Cardiac septum (tissue), 1 donor: ENCODE data around the gene GRIK3. TPM values are rescaled to one million over a fixed set of nuclear protein-coding genes. Genes with fewer than 3 reads are reported as not detected.

Source experiments
- DNase-seq: peaks from one replicate; pipeline ENCODE4 v3.0.0-alpha.2; 2020; ENCODE audit warnings: low spot score
- intact Hi-C: fragments of 100-400 bp; cut with DNase I; formaldehyde crosslinking; loops from one replicate; pipeline ENCODE4 v1.14.0; 2022
- total RNA-seq: library from RNA; stranded (reverse); fragmentation: NEBNext Ultra II Directional; extraction: Animal tissue kit (Norgen Biotek cat#: 25700); gene quantifications from one replicate; pipeline ENCODE4 v1.2.1, GENCODE V29; 2021
- donor health status: DM: no; HTN: no; CAD: no.

Gene GRIK3
- total RNA-seq, 1 donor from 2014 or later: 0.08 TPM

GRCh38 chr1:36888811-36889477, 145.4 kb downstream of the GRIK3 start:
- intact Hi-C loops: no loop called here
- no peak for DNase-seq

DNA sequence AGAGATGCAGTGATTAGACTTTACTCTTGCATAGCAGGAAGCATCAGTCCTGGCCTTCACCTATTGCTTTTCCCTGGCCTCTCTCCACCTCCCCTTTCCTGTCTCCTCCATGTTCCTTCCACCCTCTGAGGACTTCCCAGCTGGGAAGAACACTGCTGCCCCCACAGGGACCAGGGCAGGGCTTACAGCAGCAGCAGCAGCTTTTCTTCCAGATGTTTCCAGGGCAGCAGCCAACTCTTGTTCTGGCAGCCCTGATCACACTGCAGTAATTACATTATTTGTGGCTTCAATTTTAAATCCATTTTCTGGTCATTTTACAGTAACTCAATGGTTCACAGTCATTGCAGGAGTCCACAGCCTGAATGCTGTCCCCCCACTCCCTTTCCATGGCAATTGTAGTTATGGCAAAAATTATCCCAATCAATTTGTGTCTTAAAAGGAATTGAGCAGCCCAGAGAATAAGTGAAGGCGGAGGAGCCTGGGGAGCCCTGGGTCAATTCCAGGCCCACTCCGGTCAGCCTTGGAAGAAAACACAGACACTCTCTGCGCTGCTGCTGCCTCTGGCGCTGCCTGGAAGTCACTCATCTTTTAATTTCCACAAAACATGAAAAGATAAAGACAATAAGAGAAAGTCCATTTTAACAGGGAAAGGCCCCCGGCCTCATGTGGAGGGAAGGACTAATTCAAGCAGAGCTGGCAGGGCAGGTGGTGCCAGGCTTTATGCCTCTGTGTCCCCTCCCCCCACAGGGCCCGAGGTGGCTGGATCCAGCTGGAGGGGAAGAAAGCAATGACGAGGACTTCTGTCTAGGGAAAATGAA, 148.6 kb downstream of the GRIK3 start:
- no peak for DNase-seq
- intact Hi-C loops: no loop called here

GRCh38 chr1:36884801-36885200, 149.5 kb downstream of the GRIK3 start:
- DNase-seq: no peak
- intact Hi-C loops: no loop called here

GRCh38 chr1:36884029-36884701, 150.2 kb downstream of the GRIK3 start:
- DNase-seq: no peak
- intact Hi-C loops: no loop called here

DNA sequence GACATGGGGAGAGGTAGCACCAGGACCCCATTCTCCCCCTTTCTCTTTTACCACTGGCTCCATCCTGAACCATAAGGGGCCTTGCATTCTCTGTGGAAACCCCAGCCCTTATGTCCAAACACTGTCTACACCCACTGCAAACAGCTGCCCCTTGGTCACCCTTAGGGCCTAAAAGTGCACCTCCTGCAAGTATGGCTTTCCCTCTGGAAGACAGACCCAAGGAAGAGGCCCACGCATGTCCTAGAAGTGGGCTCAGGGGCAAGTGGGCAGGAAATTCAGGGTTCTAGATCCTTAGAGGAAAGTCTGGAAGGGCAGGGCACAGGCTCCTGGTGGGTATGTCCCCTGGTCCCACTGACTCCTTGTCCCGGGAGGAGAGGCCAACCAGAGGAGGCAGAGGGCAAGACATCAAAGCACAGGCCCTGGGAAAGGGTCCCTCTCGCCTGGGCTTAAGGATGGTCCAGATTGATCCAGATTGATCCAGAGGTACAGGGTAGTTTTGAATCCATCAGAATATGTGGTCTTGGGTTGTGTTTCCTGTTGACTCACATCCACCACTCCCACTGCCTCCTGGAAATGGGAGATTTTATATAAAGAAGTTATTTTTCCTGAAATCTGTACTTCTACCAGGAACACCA, 150.9 kb downstream of the GRIK3 start:
- intact Hi-C loops: no loop called here
- DNase-seq: peak; percentile 10

- DNase-seq: no peak
- intact Hi-C loops: no loop called here
Measured at GRCh38 chr1:36882536-36883285, 151.6 kb downstream of the GRIK3 start.

DNA sequence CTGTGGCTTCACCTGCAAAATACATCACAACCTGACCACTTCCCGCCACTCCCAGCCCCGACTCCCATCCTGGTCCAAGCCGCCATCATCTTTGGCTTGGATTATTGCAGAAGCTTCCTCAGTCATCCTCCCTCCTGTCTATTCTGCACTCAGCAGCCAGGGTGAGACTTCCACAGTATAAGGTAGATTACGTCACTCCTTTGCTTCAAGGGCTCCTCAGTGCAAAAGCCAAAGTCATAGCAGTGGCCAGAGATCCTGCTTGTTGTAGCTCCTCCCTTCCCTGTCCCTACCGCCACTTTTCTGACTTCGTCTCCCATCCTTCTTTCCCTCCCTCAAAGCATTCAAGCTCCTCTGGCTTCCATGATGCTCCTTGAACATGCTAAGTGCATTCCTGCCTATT, 152.8 kb downstream of the GRIK3 start:
- DNase-seq: no peak
- intact Hi-C loops: no loop called here

GRCh38 chr1:36881068-36881405, 153.3 kb downstream of the GRIK3 start:
- intact Hi-C loops: no loop called here

GRCh38 chr1:36880155-36881067, 153.9 kb downstream of the GRIK3 start:
- intact Hi-C loops: no loop called here
- DNase-seq: peak; percentile 69

More at GRCh38 chr1:36881068-36881405, 153.3 kb downstream of the GRIK3 start:
- no peak for DNase-seq

GRCh38 chr1:36879613-36880012, 154.7 kb downstream of the GRIK3 start:
- intact Hi-C loops: no loop called here
- peak; percentile 58 for DNase-seq

GRCh38 chr1:36876990-36877389, 157.3 kb downstream of the GRIK3 start:
- intact Hi-C loops: no loop called here
- peak; percentile 59 for DNase-seq

- intact Hi-C loops: no loop called here
Measured at GRCh38 chr1:36874271-36875060, 159.8 kb downstream of the GRIK3 start.

DNA sequence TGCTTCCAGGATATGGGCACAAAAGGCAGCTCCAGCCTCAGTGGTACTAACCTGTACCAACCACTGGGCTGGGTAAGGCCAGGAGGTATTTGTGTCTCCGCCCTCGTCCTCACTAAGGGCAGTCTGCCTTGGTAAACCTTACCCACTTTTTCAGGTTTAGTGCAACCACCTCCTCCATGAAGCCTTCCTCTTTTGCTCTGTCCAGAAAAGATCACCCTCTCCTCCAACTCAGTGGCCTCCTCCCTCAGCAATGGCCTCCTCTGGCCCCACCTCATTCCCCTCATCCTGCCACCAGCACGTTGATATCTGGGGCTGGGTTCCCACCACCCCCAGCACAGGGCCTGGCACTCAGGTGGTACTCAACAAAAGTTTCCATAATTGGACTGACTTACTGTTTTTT, 161.5 kb downstream of the GRIK3 start:
- peak; percentile 10 for DNase-seq
- intact Hi-C loops: no loop called here

More at GRCh38 chr1:36874271-36875060, 159.8 kb downstream of the GRIK3 start:
- peak; percentile 20 for DNase-seq

DNA sequence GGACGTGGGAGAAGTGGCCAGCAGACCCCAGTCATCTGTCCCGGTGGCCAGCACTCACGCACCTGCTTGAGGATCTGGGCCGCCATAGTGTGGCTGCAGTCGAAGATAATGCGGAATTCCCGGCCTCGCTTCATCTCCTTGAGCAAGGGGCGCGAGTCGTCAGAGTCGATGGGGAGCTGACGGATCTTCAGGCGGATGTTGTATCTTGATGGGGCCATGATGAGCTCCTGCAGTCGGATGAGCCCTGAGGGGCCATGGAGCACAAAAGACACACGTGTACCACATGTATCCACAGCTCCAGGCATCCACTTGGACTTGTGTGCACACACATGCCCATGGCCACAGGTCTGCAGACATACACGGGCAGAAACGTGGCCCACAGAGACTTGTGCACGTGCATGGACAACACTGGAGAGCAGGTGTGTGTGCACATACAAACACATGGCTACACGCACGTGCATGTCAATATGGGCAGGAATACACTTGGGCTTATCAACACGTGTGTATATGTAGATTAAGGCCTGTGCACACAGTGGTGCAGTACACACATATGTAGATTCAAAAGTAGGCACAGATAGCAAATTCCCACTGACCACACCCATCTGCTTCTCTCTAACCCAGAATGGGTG, 162.1 kb downstream of the GRIK3 start:
- intact Hi-C loops: no loop called here
- peak; percentile 53 for DNase-seq

DNA sequence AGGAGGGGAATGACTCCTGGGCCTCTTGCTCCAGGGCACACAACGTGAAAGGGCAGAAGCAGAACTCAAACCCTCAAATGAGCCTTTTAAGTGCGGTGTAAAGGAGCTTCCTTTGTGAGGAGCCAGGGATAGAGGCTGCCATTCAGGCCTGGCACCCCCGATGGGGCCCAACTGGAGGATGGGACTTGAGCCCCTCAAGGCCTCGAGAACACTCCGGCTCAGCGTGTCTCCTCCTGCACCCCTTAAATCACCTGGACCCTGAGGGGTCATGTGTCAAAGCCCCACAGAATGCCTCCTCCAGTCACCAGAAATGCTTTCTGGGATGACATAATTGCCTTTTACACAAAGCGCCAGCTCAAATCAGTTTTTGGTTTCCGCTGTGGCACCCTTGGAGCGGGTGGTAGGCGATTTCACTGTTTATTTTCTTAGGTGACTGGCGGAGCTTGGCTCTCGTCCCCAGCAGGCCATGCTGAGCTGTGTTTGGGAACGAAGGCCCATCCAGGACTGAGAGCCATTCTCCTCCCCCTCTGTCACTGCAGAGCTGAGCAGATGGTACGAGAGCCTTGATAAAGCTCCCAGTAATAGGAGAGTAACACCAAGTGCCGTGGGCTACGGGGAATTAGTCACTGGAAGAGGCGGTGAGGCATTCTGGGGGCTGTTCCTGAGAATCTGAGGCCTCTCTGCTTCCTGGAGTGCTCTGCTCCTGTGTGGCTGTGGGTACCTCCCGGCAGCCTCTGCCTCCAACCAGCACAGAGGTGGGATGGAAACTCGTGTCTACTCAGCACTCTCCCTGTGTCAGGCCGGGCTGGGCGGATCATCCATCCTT, 163.0 kb downstream of the GRIK3 start:
- intact Hi-C loops: no loop called here
- DNase-seq: peak; percentile 47

GRCh38 chr1:36869826-36870225, 164.5 kb downstream of the GRIK3 start:
- intact Hi-C loops: no loop called here

More at GRCh38 chr1:36869826-36870225, 164.5 kb downstream of the GRIK3 start:
- DNase-seq: peak; percentile 19
